Myometrial cell (primary cell): ENCODE data around the gene TNFAIP1. TPM values are rescaled to one million over a fixed set of nuclear protein-coding genes. Genes with fewer than 3 reads are reported as not detected.

ENCODE experiments used
- total RNA-seq: library from RNA; depleted of rRNA; stranded (reverse); fragments of >200 nt; gene quantifications from 2 replicates; pipeline ENCODE4 v1.2.3, GENCODE V29; 2015

Gene TNFAIP1
- total RNA-seq = 30.6 and 32.4 TPM in 2 replicates

GRCh38 chr17:28335201-28335958 lies at the start of gene TNFAIP1, which contains the start of gene IFT20:
TSS of gene TNFAIP1 (plus strand) at chr17:28335761. CDS start at chr17:28339522, 3,761 bp downstream.
TSS of gene IFT20 (minus strand) at chr17:28335472. CDS start at chr17:28331985, 3,487 bp downstream.

GRCh38 chr17:28318759-28319597 lies 16.6 kb upstream of the TNFAIP1 start, which contains the start of gene TMEM97:
TSS of gene TMEM97 (plus strand) at chr17:28319200. CDS start at chr17:28319240, 40 bp downstream.

GRCh38 chr17:28357061-28357900 lies 21.7 kb downstream of the TNFAIP1 start, which contains the start of gene POLDIP2:
TSS of gene POLDIP2 (minus strand) at chr17:28357527. CDS start at chr17:28357448, 79 bp downstream.

GRCh38 chr17:28364665-28365363 lies 29.3 kb downstream of the TNFAIP1 start, which contains the start of gene SEBOX:
TSS of gene SEBOX (minus strand) at chr17:28365199. CDS start at chr17:28365151, 48 bp downstream.

GRCh38 chr17:28370035-28370743 lies 34.6 kb downstream of the TNFAIP1 start, which contains the start of gene VTN:
TSS of gene VTN (minus strand) at chr17:28370307. CDS start at chr17:28370203, 104 bp downstream.

GRCh38 chr17:28371245-28372202 lies 36.0 kb downstream of the TNFAIP1 start, which contains the start of gene SARM1:
TSS of gene SARM1 (plus strand) at chr17:28371694. CDS start at chr17:28372033, 339 bp downstream.

Other genes starting within 250 kb of the TNFAIP1 start
- gene TMEM97, start 16.6 kb upstream of the TNFAIP1 start, total RNA-seq = 42.7 and 48.0 TPM in 2 replicates
- gene IFT20, start 289 bp upstream of the TNFAIP1 start, total RNA-seq = 49.3 and 64.5 TPM in 2 replicates
- 147 and 150 TPM in 2 replicates for gene POLDIP2, start 21.8 kb downstream of the TNFAIP1 start, total RNA-seq
- gene SEBOX, start 29.4 kb downstream of the TNFAIP1 start, total RNA-seq = not detected in 2 replicates
- 0.29 and 1.4 TPM in 2 replicates for gene VTN, start 34.5 kb downstream of the TNFAIP1 start, total RNA-seq
- gene SARM1, start 35.9 kb downstream of the TNFAIP1 start, total RNA-seq = 4.6 and 5.8 TPM in 2 replicates
- 4.0 and 4.1 TPM in 2 replicates for gene SLC46A1, start 70.5 kb downstream of the TNFAIP1 start, total RNA-seq
- gene SLC13A2, start 137.9 kb downstream of the TNFAIP1 start, total RNA-seq = not detected in 2 replicates
- gene FOXN1, start 170.6 kb downstream of the TNFAIP1 start, total RNA-seq = not detected in 2 replicates
- 31.1 and 37.2 TPM in 2 replicates for gene UNC119, start 216.9 kb downstream of the TNFAIP1 start, total RNA-seq
- 57.8 and 64.9 TPM in 2 replicates for gene PIGS, start 235.8 kb downstream of the TNFAIP1 start, total RNA-seq
- 102 and 110 TPM in 2 replicates for gene ALDOC, start 241.1 kb downstream of the TNFAIP1 start, total RNA-seq